ENCODE data around the gene SLC49A3.
"Not testable (repeated sequence)": the region's sequence is repeated elsewhere in the genome, so short reads cannot be mapped to it uniquely, and the experiment has no call there.

SLC49A3 gene

DNA sequence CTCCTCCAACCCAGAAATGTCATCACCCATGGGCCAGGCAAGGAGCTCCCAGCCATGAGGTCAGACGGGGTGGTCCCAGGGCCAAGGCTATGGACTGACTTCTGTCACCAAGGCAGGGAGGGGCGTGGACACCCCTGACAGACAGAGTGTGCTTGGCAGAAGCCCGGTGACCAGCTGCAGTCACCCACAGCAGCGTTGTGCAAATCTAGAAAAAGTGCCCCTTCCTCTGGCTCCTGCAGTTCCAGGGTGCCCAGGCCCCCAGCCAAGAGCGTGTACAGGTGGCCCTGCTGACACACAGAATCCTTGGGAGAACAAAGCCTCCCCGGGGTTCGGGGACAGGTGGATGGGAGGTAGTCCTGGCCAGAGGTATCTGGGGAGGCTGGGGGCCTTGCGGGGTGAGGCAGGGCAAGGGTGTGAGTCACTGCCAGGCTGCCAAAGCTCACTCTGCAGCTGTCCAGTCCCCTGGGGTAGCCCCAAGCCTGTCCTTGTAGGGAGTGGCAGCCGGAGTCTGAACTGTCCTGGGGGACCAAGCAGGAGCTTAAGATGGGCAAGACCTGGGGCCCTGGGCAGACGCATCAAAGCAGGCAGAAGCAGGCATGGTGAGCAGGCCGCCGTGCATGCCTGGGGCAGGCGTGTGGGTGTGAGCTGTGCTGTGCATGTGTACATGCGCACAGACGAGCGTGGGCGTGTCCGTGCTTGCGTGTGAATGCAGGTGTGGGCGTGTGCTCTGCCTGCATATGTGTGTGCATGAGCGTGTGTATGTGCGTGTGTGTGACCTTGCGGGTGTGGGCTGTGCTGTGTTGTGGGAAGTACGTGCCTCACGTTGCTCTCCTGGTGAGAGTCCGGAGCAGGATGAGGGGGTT is 11.3 kb downstream of the SLC49A3 start:
- TF ChIP-seq GATA1 (IDR thresholded peaks at IDR 0.05; ENCODE audit: low read depth, low read length) (no peak), POLR2A (IDR thresholded peaks at IDR 0.05; ENCODE audit: low read length) (peak; percentile 28)
- DNase-seq, result no peak

DNA sequence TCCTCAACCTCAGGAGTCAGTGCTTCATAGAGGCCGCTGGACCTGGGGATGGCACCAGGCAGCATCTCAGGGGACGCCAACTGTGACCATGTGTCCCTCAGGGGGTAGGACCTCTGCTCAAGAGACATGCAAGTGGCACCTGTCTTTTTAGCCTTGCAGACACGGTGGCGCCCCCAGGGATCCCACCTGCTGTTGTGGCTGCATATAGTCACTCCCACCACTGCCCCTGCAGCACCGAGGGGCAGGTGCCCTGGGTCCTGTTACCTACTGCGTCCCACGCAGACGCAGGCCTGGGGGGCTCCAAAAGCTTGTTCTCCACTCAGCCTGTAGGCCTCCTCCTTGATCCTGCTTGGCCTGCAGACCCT is 12.1 kb downstream of the SLC49A3 start:
- TF ChIP-seq POLR2A (IDR thresholded peaks at IDR 0.05; ENCODE audit: low read length) (no peak), GATA1 (IDR thresholded peaks at IDR 0.05; ENCODE audit: low read depth, low read length) (no peak)
- no peak for DNase-seq

DNA sequence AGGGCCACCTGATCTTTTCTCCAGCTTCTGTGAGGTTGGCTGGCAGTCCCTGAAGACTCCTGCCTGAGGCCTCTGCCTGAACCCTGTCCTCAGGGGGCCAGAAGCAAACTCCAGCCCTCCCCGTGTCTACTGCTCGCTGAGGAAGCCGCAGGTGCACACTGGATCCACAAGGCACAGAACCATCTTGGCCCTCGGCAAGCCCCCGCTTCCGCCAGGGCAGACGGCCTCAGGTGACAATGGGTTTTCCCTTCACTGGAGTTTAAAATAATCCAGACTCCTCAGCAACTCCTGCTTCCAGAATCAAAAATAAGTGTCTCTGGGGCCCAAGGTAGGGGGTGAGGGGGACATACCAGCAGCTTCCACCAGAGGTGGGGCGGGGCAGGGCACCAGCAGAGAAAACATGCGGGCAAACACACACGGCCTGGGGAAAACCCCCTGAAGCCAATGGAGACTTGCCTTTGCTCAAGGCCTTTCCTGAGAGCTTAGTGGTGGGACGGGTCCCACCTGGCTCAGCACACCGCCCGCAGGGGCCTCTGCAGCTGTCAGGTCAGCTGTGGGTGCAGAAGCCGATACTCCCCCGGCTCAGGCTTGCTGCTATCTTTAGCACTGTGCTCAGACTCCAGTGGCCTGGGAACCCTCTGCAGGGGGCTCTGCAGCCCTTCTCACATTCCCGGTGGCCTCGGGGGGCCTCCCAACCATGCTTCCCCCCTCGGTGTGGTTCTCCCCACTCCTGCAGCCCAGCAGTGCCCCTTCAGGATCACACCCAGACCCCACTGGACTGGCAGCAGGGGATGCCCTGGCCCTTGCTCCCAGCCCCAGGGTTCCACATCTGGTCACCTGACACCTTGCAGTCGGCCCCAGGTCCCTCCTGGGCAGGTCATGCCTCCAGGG is 12.7 kb downstream of the SLC49A3 start:
- no peak for DNase-seq
- TF ChIP-seq POLR2A (IDR thresholded peaks at IDR 0.05; ENCODE audit: low read length) (no peak), GATA1 (IDR thresholded peaks at IDR 0.05; ENCODE audit: low read depth, low read length) (no peak)

DNA sequence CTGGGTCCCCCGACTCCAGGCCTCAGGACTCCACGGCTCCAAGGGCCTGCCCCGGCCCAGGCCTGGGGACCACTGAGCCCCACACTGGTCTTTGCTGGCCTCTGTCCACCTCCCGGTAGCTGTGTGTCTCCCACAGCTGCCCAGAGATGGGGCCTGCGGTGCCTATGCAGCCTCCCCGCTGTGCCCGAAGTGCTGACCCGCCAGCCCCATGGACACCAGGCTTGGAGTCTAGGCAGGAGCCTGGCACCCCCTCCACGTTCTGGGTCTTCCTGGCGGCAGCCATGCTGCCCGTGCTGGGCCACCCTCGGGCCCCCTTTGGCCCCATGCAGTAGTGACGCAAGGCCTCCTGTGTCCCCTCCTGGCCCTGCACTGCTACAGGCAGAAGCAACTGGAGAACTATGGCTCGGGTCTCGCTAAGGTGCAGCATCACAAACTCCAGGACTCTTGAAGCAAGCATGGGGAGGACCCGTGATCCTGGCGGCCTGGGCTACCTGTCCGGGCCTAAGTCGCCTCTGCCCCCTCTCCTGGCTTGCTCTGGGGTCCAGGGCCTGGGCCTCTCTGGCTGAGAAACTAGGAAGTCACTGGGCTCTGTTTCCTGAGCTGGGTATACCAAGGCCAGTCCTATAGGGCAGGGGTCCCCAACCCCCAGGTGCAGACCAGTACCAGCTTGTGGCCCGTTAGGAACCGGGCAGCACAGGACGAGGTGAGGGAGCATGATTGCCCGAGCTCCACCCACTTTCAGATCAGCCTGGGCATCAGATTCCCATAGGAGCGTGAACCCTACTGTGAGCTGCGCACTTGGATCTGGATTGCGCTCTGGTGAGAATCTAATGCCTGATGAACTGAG is 13.7 kb downstream of the SLC49A3 start:
- peak; percentile 56 for DNase-seq
- TF ChIP-seq GATA1 (IDR thresholded peaks at IDR 0.05; ENCODE audit: low read depth, low read length), result no peak
- TF ChIP-seq POLR2A (IDR thresholded peaks at IDR 0.05; ENCODE audit: low read length), result no peak

DNA sequence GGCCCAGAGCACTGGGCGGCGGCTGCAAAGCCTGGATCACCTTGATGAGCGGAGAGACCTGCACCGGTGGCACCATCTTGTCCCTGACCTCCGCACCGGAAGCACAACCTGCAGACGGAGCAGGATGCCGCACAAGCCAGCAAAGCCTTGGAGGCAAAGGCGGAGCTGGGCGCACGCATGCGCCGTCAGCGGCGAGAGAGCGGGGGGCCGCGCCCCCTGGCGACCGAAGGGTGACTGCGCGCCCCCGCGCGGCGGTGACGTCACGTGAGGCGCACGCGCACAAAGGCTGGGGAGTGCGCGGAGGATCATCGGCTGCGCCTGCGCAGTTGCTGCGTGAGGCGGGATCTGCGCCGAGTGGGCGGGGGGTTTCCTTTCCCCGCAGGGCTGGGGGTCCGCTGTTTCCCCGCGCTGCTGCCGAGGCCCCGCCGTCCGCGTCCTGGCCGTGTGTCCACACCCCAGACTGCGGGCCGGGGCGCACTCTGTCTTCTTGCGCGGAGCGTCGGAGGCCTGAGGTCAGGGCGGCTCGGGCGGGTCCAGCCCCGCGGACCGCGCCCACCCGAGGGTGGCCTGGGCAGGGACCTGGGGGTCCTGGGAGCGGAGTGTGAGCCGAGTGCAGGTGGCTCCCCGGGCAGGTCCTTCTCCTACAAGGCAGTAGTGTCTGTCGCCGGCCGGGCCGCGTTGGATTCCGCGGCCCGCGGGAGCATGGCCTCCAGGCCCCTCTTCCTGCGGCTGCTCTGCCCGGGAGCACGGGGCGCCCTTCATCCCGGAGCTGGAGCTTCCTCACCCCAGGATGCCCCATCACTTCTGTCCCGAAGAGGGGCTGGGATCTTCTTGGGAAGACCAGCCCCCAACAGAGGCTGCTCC is 14.5 kb downstream of the SLC49A3 start, which contains the start of the genes ATP5ME and MYL5:
Gene ATP5ME, minus strand, starts transcription at position 105 of the 864 bp plus-strand sequence. Its CDS starts 29 bp downstream, at position 76.
Gene MYL5, plus strand, starts transcription at position 371 of the 864 bp plus-strand sequence. CDS start 3,485 bp downstream, outside the sequence.
- DNase-seq, result peak; percentile 97 to 98
- TF ChIP-seq POLR2A (IDR thresholded peaks at IDR 0.05; ENCODE audit: low read length) (peak; percentile 86), GATA1 (IDR thresholded peaks at IDR 0.05; ENCODE audit: low read depth, low read length) (no peak)

DNA sequence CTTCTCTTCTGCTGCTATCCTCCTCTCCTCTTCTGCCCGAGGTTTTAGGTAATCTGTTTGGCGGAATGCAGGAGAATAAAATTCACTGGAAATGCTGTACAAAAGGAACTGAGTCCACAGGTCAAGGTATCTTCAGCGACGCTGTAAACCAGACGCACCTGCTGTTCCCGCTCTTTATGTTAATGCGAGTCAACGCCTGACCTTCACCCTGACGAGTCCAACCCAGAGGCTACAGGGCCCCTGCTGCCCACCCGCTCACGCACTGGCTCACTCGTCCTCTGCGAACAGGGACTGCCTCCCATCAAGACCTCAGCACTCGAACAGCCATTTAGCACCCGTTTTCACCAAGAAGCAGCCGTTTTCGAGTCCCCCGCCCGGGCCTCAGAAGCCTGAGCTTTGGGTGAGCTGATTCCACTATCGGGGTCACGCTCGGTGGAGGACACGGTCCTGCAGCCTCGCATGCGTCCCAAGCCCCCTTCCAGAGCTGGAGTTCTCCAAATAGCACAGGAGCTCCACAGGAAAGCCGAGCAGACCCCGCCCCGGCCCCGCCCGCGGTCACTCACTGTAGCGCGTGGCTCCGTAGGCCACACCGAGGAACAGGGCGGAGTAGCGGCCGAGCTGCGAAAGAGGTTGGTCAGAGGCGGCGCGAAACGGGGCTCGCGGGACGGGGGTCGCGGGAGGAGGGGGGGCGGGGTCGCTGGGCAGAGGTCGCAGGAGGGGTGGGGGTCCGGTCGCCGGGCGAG is 15.4 kb downstream of the SLC49A3 start:
- TF ChIP-seq POLR2A (IDR thresholded peaks at IDR 0.05; ENCODE audit: low read length), result no peak
- TF ChIP-seq GATA1 (IDR thresholded peaks at IDR 0.05; ENCODE audit: low read depth, low read length), result no peak
- peak; percentile 65 to 66 for DNase-seq

DNA sequence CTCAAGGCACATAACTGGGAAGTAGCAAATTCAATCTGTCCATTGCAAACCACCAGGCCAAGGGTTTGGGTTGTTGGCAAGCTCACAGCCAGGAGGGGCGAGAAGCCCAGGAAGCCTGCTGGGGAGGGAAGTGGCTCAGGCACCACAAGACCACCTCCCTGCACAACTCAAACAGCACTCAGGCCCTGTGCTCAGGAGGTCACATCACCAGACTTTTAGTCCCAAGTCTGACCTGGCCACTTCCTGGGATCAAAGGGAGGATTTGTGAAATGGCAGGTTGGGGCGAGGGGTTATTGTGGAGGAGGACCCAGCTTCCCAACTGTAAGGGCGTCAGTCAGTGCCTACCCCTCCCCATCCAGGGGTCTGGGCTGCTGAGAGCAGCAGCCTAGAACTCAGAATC is 17.2 kb downstream of the SLC49A3 start:
- no peak for DNase-seq
- TF ChIP-seq POLR2A (IDR thresholded peaks at IDR 0.05; ENCODE audit: low read length) (no peak), GATA1 (IDR thresholded peaks at IDR 0.05; ENCODE audit: low read depth, low read length) (no peak)

DNA sequence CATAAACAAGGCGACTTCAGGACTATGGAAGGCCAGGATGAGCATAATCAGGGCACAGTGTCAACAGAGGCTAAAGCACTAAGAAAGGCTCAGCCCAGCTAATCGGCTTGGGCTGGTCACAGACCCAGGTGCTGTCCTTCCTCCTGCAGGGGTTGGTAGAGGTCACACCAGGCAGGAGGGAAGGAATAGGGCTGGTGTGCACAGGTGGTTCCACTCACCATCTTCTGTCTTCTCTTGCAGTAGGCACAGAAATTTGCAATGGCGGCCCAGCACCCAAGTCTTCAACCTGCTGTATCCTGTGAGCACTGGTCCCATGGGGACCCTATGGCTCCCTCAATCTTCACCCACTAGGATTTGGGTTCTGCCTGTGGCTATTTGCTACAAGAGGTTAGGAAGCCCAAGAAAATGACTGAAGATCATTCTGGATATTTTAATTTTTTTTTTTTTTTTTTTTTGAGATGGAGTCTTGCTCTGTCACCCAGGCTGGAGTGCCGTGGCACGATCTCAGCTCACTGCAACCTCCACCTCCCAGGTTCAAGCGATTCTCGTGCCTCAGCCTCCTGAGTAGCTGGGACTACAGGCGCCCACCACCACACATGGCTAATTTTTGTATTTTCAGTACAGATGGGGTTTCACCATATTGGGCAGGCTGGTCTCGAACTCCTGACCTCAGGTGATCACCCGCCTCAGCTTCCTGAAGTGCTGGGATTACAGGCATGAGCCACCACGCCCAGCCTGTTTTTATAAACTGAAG is 19.0 kb downstream of the SLC49A3 start:
- TF ChIP-seq POLR2A (IDR thresholded peaks at IDR 0.05; ENCODE audit: low read length), result peak; percentile 16
- DNase-seq, result not testable (repeated sequence)

DNA sequence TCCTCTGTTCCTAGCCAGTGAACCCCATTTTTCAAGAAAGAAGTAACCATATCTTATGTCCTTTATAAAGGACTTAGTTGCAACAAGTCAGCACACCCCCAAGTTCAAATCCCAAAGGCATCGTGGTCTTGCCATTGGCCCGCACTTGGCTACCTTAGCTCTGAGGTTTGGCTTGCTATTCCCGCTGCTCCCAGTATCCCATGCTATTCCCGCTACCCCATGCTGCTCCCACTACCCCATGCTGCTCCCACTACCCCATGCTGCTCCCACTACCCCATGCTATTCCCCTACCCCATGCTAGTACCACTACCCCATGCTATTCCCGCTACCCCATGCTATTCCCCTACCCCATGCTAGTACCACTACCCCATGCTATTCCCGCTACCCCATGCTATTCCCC is 20.7 kb downstream of the SLC49A3 start:
- DNase-seq, result not testable (repeated sequence)

DNA sequence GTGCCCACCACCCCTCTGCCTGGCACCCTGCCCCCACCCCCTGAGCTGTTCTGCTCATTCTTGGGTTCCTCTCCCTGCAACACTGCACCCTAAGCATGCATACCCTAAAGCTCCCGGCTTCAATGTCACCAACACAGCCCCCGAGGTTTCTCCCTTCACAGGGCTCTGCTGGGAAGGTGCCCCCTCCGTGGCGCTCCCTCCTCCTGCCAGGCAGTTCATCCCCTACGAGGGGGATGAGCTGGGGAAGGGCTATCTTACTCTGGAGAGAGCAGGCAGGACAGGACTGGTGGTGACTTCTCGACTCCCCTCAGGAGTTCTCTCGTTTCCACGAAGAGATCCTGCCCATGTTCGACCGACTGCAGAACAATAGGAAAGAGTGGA is 21.4 kb downstream of the SLC49A3 start:
- TF ChIP-seq GATA1 (IDR thresholded peaks at IDR 0.05; ENCODE audit: low read depth, low read length) (no peak), POLR2A (IDR thresholded peaks at IDR 0.05; ENCODE audit: low read length) (no peak)

DNA sequence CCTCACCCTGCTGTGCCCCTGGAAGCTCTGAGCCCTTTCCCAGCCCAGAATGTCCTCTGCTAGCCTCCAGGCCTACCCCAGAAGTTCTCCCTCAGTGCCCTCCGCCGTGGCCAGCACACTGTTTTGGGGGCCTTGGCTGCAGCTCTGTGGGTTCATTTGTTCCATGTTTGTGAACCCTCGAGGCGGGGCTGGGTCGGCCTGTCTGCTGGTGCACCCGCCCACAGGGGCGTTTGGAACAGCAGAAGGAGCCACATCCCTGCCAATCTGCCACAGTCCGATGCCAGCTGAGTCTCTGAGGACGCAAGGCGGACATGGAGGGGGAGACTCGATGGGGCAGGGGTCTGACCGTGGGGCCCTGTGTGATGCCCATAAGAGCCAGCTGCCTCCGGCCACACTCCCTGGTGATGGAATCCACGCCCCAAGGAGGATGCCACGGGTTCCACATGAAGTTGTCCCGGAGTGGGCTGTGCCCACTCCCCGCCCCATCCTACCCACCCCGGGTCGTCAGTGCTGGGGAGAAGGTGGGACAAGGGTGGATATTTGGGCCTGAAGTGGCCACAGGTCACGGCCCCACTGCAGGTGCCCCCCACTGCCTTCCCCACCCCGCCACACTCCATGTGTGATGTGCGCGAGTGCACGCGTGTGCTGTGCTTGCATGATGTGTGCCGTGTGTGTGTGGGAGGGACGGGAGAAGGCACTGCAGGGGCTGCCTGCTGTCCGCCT is 22.0 kb downstream of the SLC49A3 start:
- no peak for TF ChIP-seq GATA1 (IDR thresholded peaks at IDR 0.05; ENCODE audit: low read depth, low read length)
- TF ChIP-seq POLR2A (IDR thresholded peaks at IDR 0.05; ENCODE audit: low read length), result no peak
- DNase-seq, result no peak

More for the DNA sequence above, 21.4 kb downstream of the SLC49A3 start:
- no peak for DNase-seq

Measured in erythroblast (primary cell).